Natural killer cell (primary cell): Measurements from ENCODE around the gene ITPKC. TPM values are rescaled to one million over a fixed set of nuclear protein-coding genes. Genes with fewer than 3 reads are reported as not detected.
A peak's percentile ranks its signal among the peaks of the same experiment; 100 is the strongest.
"Not testable (repeated sequence)": the region's sequence is repeated elsewhere in the genome, so short reads cannot be mapped to it uniquely, and the experiment has no call there.

Source experiments
- ATAC-seq, 3 donors: fragments of 150-1000 bp in 2 of 3; fragments of 200-7000 bp in 1 of 3; cut with Tn5 transposase; 1 replicate in 1 of 3; 2 replicates in 2 of 3; pipeline ENCODE4 v1.10.0; 2021; ENCODE audit warnings: mild to moderate bottlenecking in 2 of 3, moderate library complexity in 2 of 3
- DNase-seq, 2 donors: peaks; one replicate each; pipeline versions ENCODE4 v3.0.0 to v3.0.0-alpha.2; 2013 to 2021; ENCODE audit warnings: mixed read lengths in 1 of 2
- H3K27ac ChIP-seq: one replicate; pipeline ENCODE4 v1.5.1; 2013; ENCODE audit warnings: mild to moderate bottlenecking, low read length
- H3K27me3 ChIP-seq: one replicate; pipeline ENCODE4 v1.6.1; 2013; ENCODE audit warnings: low read length; ENCODE audit not compliant: control insufficient read depth, insufficient read depth
- H3K36me3 ChIP-seq: one replicate; pipeline ENCODE4 v1.6.1; 2013; ENCODE audit warnings: low read length; ENCODE audit not compliant: control insufficient read depth, insufficient read depth
- H3K4me1 ChIP-seq: one replicate; pipeline ENCODE4 v1.6.1; 2013; ENCODE audit warnings: low read length; ENCODE audit not compliant: control insufficient read depth, insufficient read depth
- H3K4me3 ChIP-seq: one replicate; pipeline ENCODE4 v1.5.1; 2013; ENCODE audit warnings: low read length
- H3K9me3 ChIP-seq: one replicate; pipeline ENCODE4 v1.6.1; 2013; ENCODE audit warnings: low read length; ENCODE audit not compliant: control insufficient read depth, insufficient read depth
- H3K27ac Mint-ChIP-seq, 2 donors: one replicate each; pipeline ENCODE4 v1.8.0; 2022; ENCODE audit warnings: mild to moderate bottlenecking in 2 of 2, mixed read lengths in 2 of 2, moderate library complexity in 1 of 2
- H3K27me3 Mint-ChIP-seq, 2 donors: one replicate each; pipeline ENCODE4 v1.8.0; 2022; ENCODE audit warnings: low read depth in 2 of 2, mixed read lengths in 2 of 2
- H3K36me3 Mint-ChIP-seq: one replicate; pipeline ENCODE4 v1.8.0; 2022; ENCODE audit warnings: mixed read lengths
- H3K4me1 Mint-ChIP-seq, 2 donors: one replicate each; pipeline ENCODE4 v1.8.0; 2022; ENCODE audit warnings: mixed read lengths in 2 of 2
- H3K4me3 Mint-ChIP-seq: one replicate; pipeline ENCODE4 v1.8.0; 2022; ENCODE audit warnings: mild to moderate bottlenecking, moderate library complexity, mixed read lengths
- H3K9me3 Mint-ChIP-seq, 2 donors: one replicate each; pipeline ENCODE4 v1.8.0; 2022; ENCODE audit warnings: mixed read lengths in 2 of 2
- WGBS: methylation state at CpG from one replicate; pipeline ENCODE4 v1.1.7; 2013; ENCODE audit warnings: missing lambda C conversion rate; ENCODE audit not compliant: insufficient coverage; 5-methylcytosine and 5-hydroxymethylcytosine counted together
- intact Hi-C: fragments of 100-400 bp; cut with micrococcal nuclease; formaldehyde crosslinking; loops from one replicate; pipeline ENCODE4 v1.14.2; 2022
- total RNA-seq, 4 donors: library from RNA; stranded (reverse); fragments of 120-200 nt in 1 of 4; gene quantifications; one replicate each; pipeline versions ENCODE4 v1.2.3 to v1.2.4, GENCODE V29; 2013 to 2022
- TF ChIP-seq, protein P1 (sequence below): fragments of 200-600 bp; IDR thresholded peaks from one replicate; pipeline ENCODE4 v1.8.0; 2022; ENCODE audit warnings: antibody characterized with exemption

ITPKC gene
- total RNA-seq, 3 donors from 2014 or later (not counting 1 experiment from before 2014, with no cell fraction given) = 8.7 to 11.1 (median 11.0) TPM

DNA sequence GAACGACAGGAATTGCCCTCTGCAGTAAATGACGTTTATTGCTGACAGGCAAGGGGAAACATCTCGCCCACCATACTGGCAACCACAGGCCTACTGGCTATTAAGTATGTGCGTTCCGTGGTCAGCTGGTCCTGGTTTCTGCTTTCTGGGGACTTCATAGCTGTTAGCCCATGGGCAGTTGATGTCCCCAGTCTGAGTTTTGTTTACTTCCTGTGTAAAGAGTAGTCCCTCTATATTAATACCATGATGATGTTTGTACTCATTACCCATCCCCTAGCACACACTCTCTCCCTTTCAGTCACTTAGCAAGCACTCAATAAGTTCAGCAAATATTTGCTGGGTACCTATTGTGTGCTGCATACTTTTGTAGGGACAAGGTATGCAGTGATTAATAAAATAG is 52.0 kb downstream of the ITPKC start:
- Histone ChIP-seq H3K36me3 (peaks cover 22% of the 10 kb centered on the region), H3K27ac (no peak overlapping the region), H3K4me1 (peaks cover 36% of the 10 kb centered on the region), H3K27me3 (no peaks in the 10 kb centered on the region), H3K4me3 (no peak overlapping the region), H3K9me3 (no peaks in the 10 kb centered on the region)
- no peaks in the 10 kb centered on the region for H3K27me3 Mint-ChIP-seq
- TF ChIP-seq, protein P1, sequence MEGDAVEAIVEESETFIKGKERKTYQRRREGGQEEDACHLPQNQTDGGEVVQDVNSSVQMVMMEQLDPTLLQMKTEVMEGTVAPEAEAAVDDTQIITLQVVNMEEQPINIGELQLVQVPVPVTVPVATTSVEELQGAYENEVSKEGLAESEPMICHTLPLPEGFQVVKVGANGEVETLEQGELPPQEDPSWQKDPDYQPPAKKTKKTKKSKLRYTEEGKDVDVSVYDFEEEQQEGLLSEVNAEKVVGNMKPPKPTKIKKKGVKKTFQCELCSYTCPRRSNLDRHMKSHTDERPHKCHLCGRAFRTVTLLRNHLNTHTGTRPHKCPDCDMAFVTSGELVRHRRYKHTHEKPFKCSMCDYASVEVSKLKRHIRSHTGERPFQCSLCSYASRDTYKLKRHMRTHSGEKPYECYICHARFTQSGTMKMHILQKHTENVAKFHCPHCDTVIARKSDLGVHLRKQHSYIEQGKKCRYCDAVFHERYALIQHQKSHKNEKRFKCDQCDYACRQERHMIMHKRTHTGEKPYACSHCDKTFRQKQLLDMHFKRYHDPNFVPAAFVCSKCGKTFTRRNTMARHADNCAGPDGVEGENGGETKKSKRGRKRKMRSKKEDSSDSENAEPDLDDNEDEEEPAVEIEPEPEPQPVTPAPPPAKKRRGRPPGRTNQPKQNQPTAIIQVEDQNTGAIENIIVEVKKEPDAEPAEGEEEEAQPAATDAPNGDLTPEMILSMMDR = no peak
- H3K9me3 Mint-ChIP-seq = no peaks in the 10 kb centered on the region
- 72% methylated on average over 5 of the region's 5 CpGs for WGBS
- intact Hi-C loops = no loop called here
- H3K36me3 Mint-ChIP-seq = peaks cover 8% of the 10 kb centered on the region
- no peak overlapping the region for H3K4me3 Mint-ChIP-seq
- peaks cover 9 to 32% of the 10 kb centered on the region in 2 donors for H3K4me1 Mint-ChIP-seq
- DNase-seq (no peak), ATAC-seq (peak in 1 of 3 donors; percentile 52)
- peak overlapping the region in 1 of 2 donors; percentile 67 for H3K27ac Mint-ChIP-seq

DNA sequence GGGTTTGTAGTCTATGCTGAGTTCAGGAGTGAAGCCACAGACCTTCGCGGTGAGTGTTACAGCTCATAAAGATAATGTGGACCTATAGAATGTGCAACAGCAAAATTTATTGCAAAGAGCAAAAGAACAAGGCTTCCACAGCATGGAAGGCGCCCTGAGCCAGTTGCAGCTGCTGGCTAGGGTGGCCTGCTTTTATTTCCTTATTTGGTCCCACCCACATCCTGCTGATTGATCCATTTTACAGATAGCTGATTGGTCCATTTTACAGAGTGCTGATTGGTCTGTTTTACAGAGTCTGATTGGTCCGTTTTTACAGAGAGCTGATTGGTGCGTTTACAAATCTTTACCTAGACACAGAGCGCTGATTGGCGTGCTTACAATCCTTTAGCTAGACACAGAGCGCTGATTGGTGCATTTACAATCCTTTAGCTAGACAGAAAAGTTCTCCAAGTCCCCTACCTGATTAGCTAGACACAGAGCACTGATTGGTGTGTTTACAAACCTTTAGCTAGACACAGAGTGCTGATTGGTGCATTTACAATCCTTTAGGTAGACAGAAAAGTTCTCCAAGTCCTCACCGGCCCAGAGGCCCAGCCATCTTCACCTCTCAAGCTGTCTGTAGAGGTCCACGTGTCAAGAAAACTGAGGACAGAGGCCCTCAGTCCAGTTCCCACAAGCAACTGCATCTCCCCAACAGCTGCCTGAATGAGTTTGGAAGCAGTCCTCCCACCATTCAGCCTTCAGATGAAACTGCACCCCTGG is 54.4 kb downstream of the ITPKC start:
- not testable (repeated sequence) for H3K27me3 ChIP-seq, H3K9me3 Mint-ChIP-seq, H3K9me3 ChIP-seq, H3K4me3 Mint-ChIP-seq, H3K36me3 Mint-ChIP-seq, H3K36me3 ChIP-seq, H3K4me3 ChIP-seq, H3K27me3 Mint-ChIP-seq, ATAC-seq, H3K27ac ChIP-seq
- H3K4me1 ChIP-seq = peaks cover 18% of the 10 kb centered on the region
- Mint-ChIP-seq H3K27ac (peak overlapping the region in 1 of 2 donors; percentile 8), H3K4me1 (peaks cover 6 to 15% of the 10 kb centered on the region in 2 donors)
- peak in 1 of 2 donors; percentile 32 for DNase-seq
- intact Hi-C loops = loop anchor here (10.0 kb wide), 1 partner anchor 306 kb away; the partner anchor contains the start of genes BLVRB and SPTBN4
- 95% methylated on average over 10 of the region's 10 CpGs for WGBS

DNA sequence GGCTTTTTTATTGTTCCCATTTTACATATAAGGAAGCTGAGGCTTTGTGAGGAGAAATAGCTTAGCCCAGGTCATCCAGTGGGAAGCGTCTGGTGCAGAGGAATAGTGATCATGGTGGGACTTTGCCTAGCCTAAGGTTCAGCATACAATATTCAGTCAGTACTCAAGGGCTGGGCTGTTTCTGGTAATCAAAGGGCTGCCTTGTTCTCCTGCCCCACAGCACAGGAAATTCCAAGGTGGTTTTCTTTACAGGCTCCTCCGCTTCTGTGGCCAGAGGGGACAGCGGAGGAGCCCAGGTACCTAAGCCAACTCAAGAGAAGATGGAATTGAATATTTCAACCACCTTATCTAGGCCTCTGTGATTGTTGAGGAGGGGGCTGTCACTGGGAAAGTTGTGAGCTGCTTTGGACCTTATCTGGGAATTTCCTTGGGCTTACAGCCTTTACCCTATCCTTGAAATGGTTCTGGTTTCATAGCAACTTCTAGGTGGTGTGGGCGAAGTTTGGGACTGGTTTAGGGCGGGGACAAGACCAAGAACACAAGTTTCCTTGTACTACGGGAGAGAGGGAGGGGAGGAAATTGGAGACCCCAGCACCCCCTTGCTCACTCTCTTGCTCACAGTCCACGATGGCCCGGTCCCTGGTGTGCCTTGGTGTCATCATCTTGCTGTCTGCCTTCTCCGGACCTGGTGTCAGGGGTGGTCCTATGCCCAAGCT is 58.2 kb downstream of the ITPKC start, which contains the start of gene MIA:
TSS of gene MIA (plus strand) at position 606 of the 716 bp plus-strand sequence. CDS start at position 628, 22 bp downstream.
- no peaks in the 10 kb centered on the region for H3K9me3 ChIP-seq
- H3K27me3 ChIP-seq = no peaks in the 10 kb centered on the region
- no peaks in the 10 kb centered on the region for H3K36me3 ChIP-seq
- 88% methylated on average over 9 of the region's 9 CpGs for WGBS
- no peak within 1 kb of the TSS for H3K4me3 ChIP-seq
- intact Hi-C loops = loop anchor here (5.0 to 10.0 kb wide), 3 partner anchors 42 to 310 kb away; partner anchors contain the start of genes BLVRB and SPTBN4
- ATAC-seq (no peak), DNase-seq (no peak)
- H3K4me3 Mint-ChIP-seq = no peak within 1 kb of the TSS
- peaks cover 29% of the 10 kb centered on the region for H3K4me1 ChIP-seq
- no peaks in the 10 kb centered on the region for H3K36me3 Mint-ChIP-seq
- H3K9me3 Mint-ChIP-seq = no peaks in the 10 kb centered on the region
- H3K4me1 Mint-ChIP-seq = peaks cover 35 to 40% of the 10 kb centered on the region in 2 donors
- no peak within 1 kb of the TSS for H3K27ac ChIP-seq
- H3K27ac Mint-ChIP-seq = peak within 1 kb of the TSS; percentile 95 to 96
- H3K27me3 Mint-ChIP-seq = no peaks in the 10 kb centered on the region
- TF ChIP-seq, protein P1 = no peak

DNA sequence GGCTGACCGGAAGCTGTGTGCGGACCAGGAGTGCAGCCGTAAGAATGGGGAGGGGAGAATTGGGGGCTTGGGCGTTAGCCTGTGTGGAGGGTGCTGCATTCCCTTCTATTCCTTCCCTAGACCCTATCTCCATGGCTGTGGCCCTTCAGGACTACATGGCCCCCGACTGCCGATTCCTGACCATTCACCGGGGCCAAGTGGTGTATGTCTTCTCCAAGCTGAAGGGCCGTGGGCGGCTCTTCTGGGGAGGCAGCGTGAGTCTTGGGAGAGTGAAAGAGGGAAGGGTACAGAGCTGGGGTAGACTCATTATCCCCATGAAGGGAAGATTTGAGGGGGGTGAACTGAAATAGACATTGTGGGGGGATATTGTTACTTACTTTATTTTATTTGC is 58.7 kb downstream of the ITPKC start:
- 98% methylated on average over 7 of the region's 10 CpGs for WGBS
- intact Hi-C loops = loop anchor here (5.0 to 10.0 kb wide), 3 partner anchors 42 to 311 kb away; partner anchors contain the start of genes BLVRB and SPTBN4

More for the DNA sequence above, 58.7 kb downstream of the ITPKC start:
- DNase-seq = no peak
- Histone ChIP-seq H3K9me3 (no peaks in the 10 kb centered on the region), H3K4me3 (no peak overlapping the region), H3K4me1 (peaks cover 31% of the 10 kb centered on the region), H3K27me3 (no peaks in the 10 kb centered on the region), H3K36me3 (no peaks in the 10 kb centered on the region), H3K27ac (no peak overlapping the region)
- no peak overlapping the region for H3K4me3 Mint-ChIP-seq
- TF ChIP-seq, protein P1 = no peak
- no peaks in the 10 kb centered on the region for H3K27me3 Mint-ChIP-seq
- no peak overlapping the region for H3K27ac Mint-ChIP-seq
- peaks cover 41 to 42% of the 10 kb centered on the region in 2 donors for H3K4me1 Mint-ChIP-seq
- no peak for ATAC-seq
- no peaks in the 10 kb centered on the region for H3K36me3 Mint-ChIP-seq
- H3K9me3 Mint-ChIP-seq = no peaks in the 10 kb centered on the region
